Ectodermal cell (in vitro differentiated cells): ENCODE results near the gene THRA.

ENCODE experiments used
- H3K27ac ChIP-seq: 2 replicates; pipeline ENCODE4 v1.7.0; 2013; ENCODE audit warnings: mild to moderate bottlenecking, low read depth, low read length; ENCODE audit not compliant: insufficient read depth, poor library complexity, severe bottlenecking
- H3K27me3 ChIP-seq: 2 replicates; pipeline ENCODE4 v1.7.0; 2013; ENCODE audit warnings: mild to moderate bottlenecking, low read length; ENCODE audit not compliant: insufficient read depth, control insufficient read depth, poor library complexity, severe bottlenecking
- H3K36me3 ChIP-seq: one replicate; pipeline ENCODE4 v1.7.0; 2013; ENCODE audit warnings: low read length; ENCODE audit not compliant: control insufficient read depth, insufficient read depth
- H3K4me1 ChIP-seq: one replicate; pipeline ENCODE4 v1.7.0; 2013; ENCODE audit warnings: low read length; ENCODE audit not compliant: control insufficient read depth, insufficient read depth
- H3K4me3 ChIP-seq: 2 replicates; pipeline ENCODE4 v1.7.0; 2013; ENCODE audit warnings: low read depth, low read length, control low read depth; ENCODE audit not compliant: insufficient read depth
- H3K9me3 ChIP-seq: 2 replicates; pipeline ENCODE4 v1.7.0; 2013; ENCODE audit warnings: mild to moderate bottlenecking, low read length, moderate library complexity; ENCODE audit not compliant: control insufficient read depth
- WGBS, 2 experiments: methylation state at CpG; one replicate each; pipeline ENCODE4 v1.1.7; 2013; ENCODE audit warnings: missing lambda C conversion rate in 2 of 2; 5-methylcytosine and 5-hydroxymethylcytosine counted together

THRA gene

GRCh38 chr17:40108970-40109824 lies 46.4 kb downstream of the THRA start:
- Histone ChIP-seq H3K27ac (peak overlapping the region; percentile 71), H3K36me3 (no peaks in the 10 kb centered on the region), H3K27me3 (peaks cover 12% of the 10 kb centered on the region), H3K4me3 (no peak overlapping the region), H3K9me3 (no peaks in the 10 kb centered on the region), H3K4me1 (peaks cover 65% of the 10 kb centered on the region)
- WGBS, 2 experiments: 90 to 94% methylated on average over 9 of the region's 9 CpGs

- no peaks in the 10 kb centered on the region for H3K36me3 ChIP-seq
- 56 to 59% methylated on average over 3 of the region's 3 CpGs for WGBS, 2 experiments
- peaks cover 12% of the 10 kb centered on the region for H3K27me3 ChIP-seq
- H3K4me1 ChIP-seq: peaks cover 73% of the 10 kb centered on the region
- H3K4me3 ChIP-seq: no peak overlapping the region
- no peaks in the 10 kb centered on the region for H3K9me3 ChIP-seq
- peak overlapping the region; percentile 71 for H3K27ac ChIP-seq
Measured at GRCh38 chr17:40110026-40110845, 47.5 kb downstream of the THRA start.

- Histone ChIP-seq H3K27ac (peak overlapping the region; percentile 71), H3K4me1 (peaks cover 69% of the 10 kb centered on the region), H3K4me3 (no peak overlapping the region)
Measured at GRCh38 chr17:40111221-40112128, 48.7 kb downstream of the THRA start.

GRCh38 chr17:40112191-40112711 lies 49.5 kb downstream of the THRA start:
- H3K4me3 ChIP-seq: no peak overlapping the region
- H3K4me1 ChIP-seq: peaks cover 62% of the 10 kb centered on the region
- H3K36me3 ChIP-seq: no peaks in the 10 kb centered on the region
- no peak overlapping the region for H3K27ac ChIP-seq
- H3K9me3 ChIP-seq: no peaks in the 10 kb centered on the region
- WGBS, 2 experiments: 31 to 35% methylated on average over 2 of the region's 2 CpGs
- no peaks in the 10 kb centered on the region for H3K27me3 ChIP-seq

More at GRCh38 chr17:40111221-40112128, 48.7 kb downstream of the THRA start:
- no peaks in the 10 kb centered on the region for H3K36me3 ChIP-seq
- no peaks in the 10 kb centered on the region for H3K9me3 ChIP-seq
- peaks cover 2% of the 10 kb centered on the region for H3K27me3 ChIP-seq
- WGBS, 2 experiments: 10 to 13% methylated on average over 12 of the region's 12 CpGs

- 89 to 91% methylated on average over 4 of the region's 4 CpGs for WGBS, 2 experiments
Measured at GRCh38 chr17:40112718-40113109, 49.9 kb downstream of the THRA start.

GRCh38 chr17:40113110-40113906 lies 50.5 kb downstream of the THRA start:
- WGBS, 2 experiments: 3 to 4% methylated on average over 17 of the region's 17 CpGs
- Histone ChIP-seq H3K9me3 (no peaks in the 10 kb centered on the region), H3K36me3 (no peaks in the 10 kb centered on the region), H3K27me3 (no peaks in the 10 kb centered on the region), H3K4me3 (peak overlapping the region; percentile 21), H3K4me1 (peaks cover 55% of the 10 kb centered on the region), H3K27ac (peak overlapping the region; percentile 85)

More at GRCh38 chr17:40112718-40113109, 49.9 kb downstream of the THRA start:
- Histone ChIP-seq H3K9me3 (no peaks in the 10 kb centered on the region), H3K36me3 (no peaks in the 10 kb centered on the region), H3K4me3 (no peak overlapping the region), H3K4me1 (peaks cover 57% of the 10 kb centered on the region), H3K27me3 (no peaks in the 10 kb centered on the region), H3K27ac (no peak overlapping the region)

GRCh38 chr17:40113907-40114245 lies 51.1 kb downstream of the THRA start:
- Histone ChIP-seq H3K27me3 (no peaks in the 10 kb centered on the region), H3K27ac (peak overlapping the region; percentile 85), H3K4me3 (peak overlapping the region; percentile 21), H3K4me1 (peaks cover 50% of the 10 kb centered on the region), H3K9me3 (no peaks in the 10 kb centered on the region), H3K36me3 (no peaks in the 10 kb centered on the region)
- 44 to 49% methylated on average over 5 of the region's 5 CpGs for WGBS, 2 experiments

GRCh38 chr17:40115101-40115436 lies 52.3 kb downstream of the THRA start:
- Histone ChIP-seq H3K36me3 (no peaks in the 10 kb centered on the region), H3K4me3 (no peak overlapping the region), H3K27ac (no peak overlapping the region), H3K4me1 (peaks cover 50% of the 10 kb centered on the region), H3K9me3 (no peaks in the 10 kb centered on the region), H3K27me3 (no peaks in the 10 kb centered on the region)
- WGBS, 2 experiments: 83 to 86% methylated on average over 2 of the region's 2 CpGs
